Renal cortical epithelial cell (primary cell): ENCODE measurements around the gene TBR1. TPM values are rescaled to one million over a fixed set of nuclear protein-coding genes. Genes with fewer than 3 reads are reported as not detected.

Experiments
- DNase-seq: peaks from one replicate; pipeline ENCODE4 v3.0.0-alpha.2; 2011; ENCODE audit warnings: low read depth
- total RNA-seq: library from RNA; depleted of rRNA; stranded (reverse); fragments of >200 nt; gene quantifications from 2 replicates; pipeline ENCODE4 v1.2.3, GENCODE V29; 2014

The TBR1 gene
- total RNA-seq: under 0.01 TPM in 1 of 2 replicates, not detected in the other

- DNase-seq: no peak
These were observed at the start of gene TBR1 for GRCh38 chr2:161415987-161416707. Gene TBR1, plus strand, starts transcription at chr2:161416297. Its CDS starts 114 bp downstream, at chr2:161416411.

DNA sequence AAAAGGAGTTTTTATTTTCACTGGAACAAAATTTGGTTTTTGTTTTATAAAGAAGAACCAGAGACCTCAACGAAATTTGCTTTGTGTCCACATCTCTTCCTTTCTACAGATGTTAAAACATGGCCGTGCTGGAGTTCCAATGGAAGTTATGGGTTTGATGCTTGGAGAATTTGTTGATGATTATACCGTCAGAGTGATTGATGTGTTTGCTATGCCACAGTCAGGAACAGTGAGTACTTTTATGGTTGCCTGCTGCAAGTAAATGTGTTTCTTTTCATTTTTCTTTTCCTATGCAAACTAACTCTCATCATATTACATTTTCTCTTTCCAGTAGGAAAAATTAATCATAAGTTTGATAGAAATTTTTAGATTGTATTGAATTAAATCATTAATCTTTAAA lies 48.4 kb upstream of the TBR1 start:
- DNase-seq: no peak

DNA sequence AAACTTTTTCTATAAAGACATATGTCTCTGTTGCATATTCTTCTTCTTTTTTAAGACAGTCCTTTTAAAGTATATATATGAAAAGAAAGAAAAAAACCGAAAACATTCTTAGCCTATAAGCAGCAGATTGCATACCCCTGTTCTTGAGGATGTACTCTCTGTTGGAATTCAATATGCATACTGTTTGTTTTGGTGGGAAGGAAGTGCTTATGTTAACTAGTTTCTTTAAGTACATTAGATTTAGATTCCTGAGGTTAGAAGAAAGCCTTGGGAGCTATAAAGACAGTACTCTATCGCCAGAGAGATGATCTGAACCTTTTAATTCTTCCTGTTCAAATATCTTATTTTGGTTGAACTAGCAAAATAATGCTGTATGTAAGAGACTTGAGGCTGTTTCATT lies 46.8 kb upstream of the TBR1 start:
- no peak for DNase-seq

DNA sequence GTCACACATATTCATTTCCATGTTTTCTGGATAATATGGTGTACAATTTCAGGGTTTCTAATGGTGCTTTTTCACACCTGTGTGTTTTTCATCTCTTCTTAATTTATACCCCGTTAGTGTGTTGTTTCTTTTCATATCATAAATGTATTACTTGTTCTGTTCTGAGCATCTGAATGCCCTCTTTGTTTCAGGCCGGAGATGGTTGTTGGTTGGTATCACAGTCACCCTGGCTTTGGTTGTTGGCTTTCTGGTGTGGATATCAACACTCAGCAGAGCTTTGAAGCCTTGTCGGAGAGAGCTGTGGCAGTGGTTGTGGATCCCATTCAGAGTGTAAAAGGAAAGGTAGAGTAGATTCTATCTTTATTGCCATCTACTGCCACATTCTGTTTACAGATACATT lies 45.1 kb upstream of the TBR1 start:
- no peak for DNase-seq

GRCh38 chr2:161371869-161372268 lies 44.2 kb upstream of the TBR1 start:
- DNase-seq: no peak

DNA sequence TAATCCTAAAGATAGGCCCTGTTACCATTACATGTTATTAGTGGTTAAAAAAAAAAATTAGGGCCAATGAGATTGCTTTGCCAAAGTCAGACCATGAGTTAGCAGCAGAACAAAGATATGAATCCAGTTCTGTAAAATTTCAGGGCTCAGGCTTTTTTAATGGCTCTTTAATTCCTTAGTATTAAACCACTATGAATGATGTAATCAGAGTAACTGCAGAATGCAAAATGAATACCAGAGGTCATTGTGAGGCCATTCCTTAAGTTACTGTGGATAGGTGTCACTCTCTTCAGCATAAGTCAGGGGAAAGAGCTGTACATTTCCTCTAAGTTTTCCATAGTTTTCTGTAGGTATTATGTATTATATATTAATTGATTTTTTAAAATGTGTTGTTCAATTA lies 42.2 kb upstream of the TBR1 start:
- DNase-seq: peak; percentile 64

GRCh38 chr2:161374446-161374845 lies 41.7 kb upstream of the TBR1 start:
- no peak for DNase-seq

DNA sequence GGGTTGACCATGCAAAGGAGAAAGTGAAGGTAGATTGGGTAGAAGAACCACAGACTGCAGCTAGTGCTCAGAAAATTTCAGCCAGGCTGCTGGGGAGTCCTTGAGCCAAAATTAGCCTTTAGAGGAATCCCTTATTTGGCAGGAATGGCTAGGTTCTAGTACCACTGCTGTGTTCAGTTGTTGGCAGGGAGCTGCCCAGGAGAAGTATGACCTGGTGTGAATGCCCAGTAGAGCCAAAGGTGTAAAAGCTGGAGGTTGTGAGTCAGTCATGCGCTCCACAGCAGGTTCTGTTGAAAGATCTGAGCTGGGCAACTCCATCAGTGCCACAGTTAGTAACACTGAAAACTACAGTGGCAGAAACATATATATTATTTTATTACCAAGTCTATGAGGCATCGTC lies 36.4 kb upstream of the TBR1 start:
- DNase-seq: peak; percentile 9

GRCh38 chr2:161381546-161381945 lies 34.6 kb upstream of the TBR1 start:
- no peak for DNase-seq

GRCh38 chr2:161382747-161383146 lies 33.4 kb upstream of the TBR1 start:
- no peak for DNase-seq

DNA sequence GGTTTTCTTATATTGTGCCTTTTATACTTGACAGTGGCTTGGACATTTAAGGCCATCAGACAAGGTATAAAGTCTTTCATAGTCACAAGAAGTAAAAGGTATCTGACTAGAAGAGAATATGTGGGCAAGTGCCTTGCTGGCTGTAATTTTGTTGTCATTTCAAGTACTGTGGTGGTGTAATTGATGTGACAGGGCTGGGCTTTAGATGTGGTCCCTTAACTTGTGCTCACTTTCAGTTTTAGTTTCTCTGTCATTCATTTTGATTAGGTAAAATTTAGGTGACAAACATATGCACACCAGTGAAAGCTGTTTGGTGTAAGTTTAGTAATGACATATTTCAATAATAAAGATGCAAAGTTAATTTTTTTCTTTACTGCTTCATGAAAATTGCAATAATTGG lies 31.2 kb upstream of the TBR1 start:
- no peak for DNase-seq

DNA sequence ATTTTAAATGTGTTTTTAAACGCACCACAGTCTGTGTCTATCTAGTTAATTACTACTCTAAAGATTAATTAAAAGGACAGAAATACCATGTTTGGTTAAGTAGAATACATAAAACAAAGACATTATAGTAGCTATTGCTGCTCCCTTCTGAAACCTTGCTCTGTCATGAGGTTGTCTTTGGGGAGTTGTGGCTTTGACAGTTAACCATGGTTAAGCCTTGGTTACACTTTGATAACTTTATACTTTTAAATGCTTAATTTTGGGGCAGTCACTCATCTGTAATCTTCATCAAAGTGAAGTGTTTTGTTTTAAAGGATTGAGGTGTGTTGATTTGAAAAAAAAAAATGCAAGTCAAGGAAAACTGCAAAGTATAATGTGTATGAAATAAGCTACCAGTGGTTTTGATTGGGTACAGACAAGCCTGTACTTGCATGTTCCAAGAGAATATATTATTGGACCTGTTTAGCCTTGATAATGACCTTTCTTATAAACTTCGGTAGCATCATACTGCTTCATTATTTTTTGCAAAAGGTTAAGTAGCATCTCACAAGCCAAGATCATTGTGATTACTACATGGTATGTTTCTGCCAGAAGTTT lies 29.8 kb upstream of the TBR1 start:
- no peak for DNase-seq

DNA sequence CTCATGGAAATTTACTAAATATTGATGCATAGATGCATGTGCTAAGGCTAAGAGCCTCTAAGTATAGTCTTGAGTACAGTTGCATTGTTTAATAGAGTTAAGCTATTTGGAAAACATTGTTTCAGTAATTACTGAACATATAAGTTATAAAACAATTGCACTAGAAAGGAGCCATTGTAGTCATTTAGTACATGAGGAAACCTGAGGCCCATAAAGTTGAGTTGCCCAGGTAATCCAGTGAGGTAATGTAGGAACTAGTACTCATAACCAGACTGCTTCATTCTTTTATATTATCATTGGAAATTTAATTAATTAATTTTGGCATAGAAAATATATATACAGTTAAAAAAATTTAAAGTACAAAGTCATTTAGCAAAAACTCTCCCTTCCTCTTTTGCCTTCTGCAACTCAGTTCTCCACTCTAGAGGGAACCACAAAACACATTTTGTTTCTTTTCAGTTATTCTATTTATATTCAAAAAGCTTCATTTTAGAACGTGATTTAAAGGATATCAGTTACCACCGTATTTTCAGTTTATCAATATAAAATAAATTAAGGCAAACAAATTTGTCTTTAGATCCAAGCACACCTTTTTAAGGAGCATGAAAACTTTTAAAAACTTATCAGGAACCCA lies 27.8 kb upstream of the TBR1 start:
- DNase-seq: no peak

GRCh38 chr2:161391737-161392506 lies 24.2 kb upstream of the TBR1 start:
- DNase-seq: no peak

GRCh38 chr2:161400076-161400475 lies 16.0 kb upstream of the TBR1 start:
- no peak for DNase-seq

DNA sequence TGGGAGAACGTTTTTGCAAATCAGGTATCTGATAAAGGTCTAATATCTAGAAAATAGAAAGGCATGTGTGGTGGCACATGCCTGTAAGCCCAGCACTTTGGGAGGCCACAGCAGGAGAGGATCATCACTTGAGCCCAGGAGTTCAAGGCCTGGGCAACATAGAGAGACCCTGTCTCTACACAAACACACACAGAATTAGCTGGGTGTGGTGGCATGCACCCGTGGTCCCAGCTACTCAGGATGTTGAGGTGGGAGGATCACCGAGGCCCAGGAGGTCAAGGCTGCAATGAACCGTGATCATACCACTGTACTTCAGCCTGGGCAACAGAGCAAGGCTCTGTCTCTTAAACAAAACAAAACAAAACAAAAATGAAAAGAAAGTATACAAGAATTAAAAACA lies 13.8 kb upstream of the TBR1 start:
- DNase-seq: no peak

DNA sequence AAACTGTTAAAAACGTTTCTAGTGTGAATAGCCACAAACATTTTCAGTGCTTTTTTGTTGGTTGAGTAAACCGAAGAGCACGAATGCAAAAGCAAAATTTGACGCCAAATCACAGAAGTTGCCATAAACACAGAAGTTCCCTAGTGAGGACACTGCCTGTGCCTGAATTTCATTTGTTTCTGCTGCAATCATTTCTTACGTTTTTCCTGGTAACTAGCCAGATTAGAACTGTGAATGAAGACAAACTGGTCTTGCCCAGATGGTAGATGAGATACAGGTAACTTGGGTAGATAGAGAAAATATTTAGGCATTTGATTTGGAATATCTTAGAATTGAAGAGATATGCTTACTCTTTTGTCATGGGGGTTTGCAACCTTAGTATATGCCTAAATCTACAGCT lies 9.8 kb upstream of the TBR1 start:
- DNase-seq: no peak

DNA sequence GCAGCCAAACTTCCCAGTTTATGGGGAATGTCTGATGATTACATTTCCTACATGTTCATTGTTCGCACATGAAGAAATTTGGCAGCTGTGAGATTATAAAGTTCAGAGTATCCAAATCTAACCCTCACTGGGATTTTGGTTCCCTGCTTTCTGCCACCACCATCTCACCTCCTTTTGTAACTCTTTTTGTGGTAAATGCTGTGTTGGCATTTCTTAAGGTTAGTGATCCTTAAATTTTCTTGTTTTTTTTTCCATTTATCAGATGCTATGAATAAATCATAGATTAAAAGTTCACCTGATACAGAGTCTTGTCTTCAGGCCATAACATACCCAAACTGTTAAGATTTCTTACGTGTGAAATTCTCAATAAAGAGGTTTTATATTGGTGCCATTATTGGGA lies 8.5 kb upstream of the TBR1 start:
- no peak for DNase-seq

- DNase-seq: no peak
These were observed 6.7 kb upstream of the TBR1 start for GRCh38 chr2:161409308-161409907.

DNA sequence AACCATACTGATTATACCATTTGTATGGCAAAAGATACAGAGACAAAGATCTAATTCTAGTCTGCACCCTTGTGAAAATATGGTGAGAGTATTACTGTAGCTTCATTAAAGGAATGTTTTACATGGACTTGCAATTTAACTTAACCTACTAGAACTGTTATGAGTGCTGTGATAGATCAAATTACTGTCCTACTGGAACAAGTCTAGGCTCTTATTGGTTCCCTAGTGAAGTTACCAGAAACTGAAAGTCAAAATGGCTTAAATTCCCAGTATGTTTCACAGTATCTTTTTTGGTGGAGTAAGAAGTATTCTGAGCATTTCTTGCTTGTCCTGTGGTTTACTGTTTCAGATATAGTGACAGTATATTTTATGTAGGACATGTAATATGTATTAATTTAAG lies 3.8 kb upstream of the TBR1 start:
- peak; percentile 24 for DNase-seq

GRCh38 chr2:161414042-161415033 lies 1.8 kb upstream of the TBR1 start:
- no peak for DNase-seq
